PC-3 (cell line): Measurements from ENCODE around the gene OXSR1. TPM values are rescaled to one million over a fixed set of nuclear protein-coding genes. Genes with fewer than 3 reads are reported as not detected.

Source experiments
- ATAC-seq: fragments of 200-7000 bp; cut with Tn5 transposase; 2 replicates; pipeline ENCODE4 v1.9.1; 2020; ENCODE audit warnings: mild to moderate bottlenecking, moderate library complexity
- BruUV-seq: library from RNA; stranded (reverse); fragments of 400-500 nt; replicated peaks from 2 replicates; lab custom pipeline; 2021; lab: Mats Ljungman, UMichigan
- CTCF ChIA-PET: fragments of 300-600 bp; sonication (Branson Sonifier 250); formaldehyde crosslinking; loops from one replicate; lab custom pipeline; 2022; ENCODE audit warnings: antibody characterized with exemption; lab: Charles Lee
- POLR2A ChIA-PET: fragments of 300-600 bp; sonication (Branson Sonifier 250); formaldehyde crosslinking; loops from one replicate; lab custom pipeline; 2022; ENCODE audit warnings: antibody characterized with exemption; ENCODE audit not compliant: unreplicated experiment; lab: Charles Lee
- DNase-seq: peaks from one replicate; pipeline ENCODE4 v3.0.0-alpha.2; 2015
- H2AFZ ChIP-seq: fragments of 300-600 bp; sonication (generic); 2 replicates; pipeline ENCODE4 v1.6.0; 2016; ENCODE audit warnings: antibody characterized with exemption, low read length
- H3F3A ChIP-seq: fragments of 300-600 bp; sonication (generic); one replicate; pipeline ENCODE4 v1.6.0; 2017; ENCODE audit warnings: antibody characterized with exemption, low read length, control low read depth, mild to moderate bottlenecking; ENCODE audit not compliant: unreplicated experiment
- H3K27ac ChIP-seq: fragments of 300-600 bp; sonication (generic); 2 replicates; pipeline ENCODE4 v1.5.1; 2016; ENCODE audit warnings: mild to moderate bottlenecking, low read length
- H3K27me3 ChIP-seq: fragments of 300-600 bp; sonication (generic); 2 replicates; pipeline ENCODE4 v1.6.1; 2016; ENCODE audit warnings: low read length, mixed read lengths
- H3K36me3 ChIP-seq: fragments of 300-600 bp; sonication (generic); 2 replicates; pipeline ENCODE4 v1.6.1; 2016; ENCODE audit warnings: low read depth, mixed run types, low read length, mixed read lengths
- H3K4me1 ChIP-seq: fragments of 300-600 bp; sonication (generic); 2 replicates; pipeline ENCODE4 v1.5.1; 2016; ENCODE audit warnings: low read length; ENCODE audit not compliant: insufficient read depth
- H3K4me2 ChIP-seq: fragments of 300-600 bp; sonication (generic); 2 replicates; pipeline ENCODE4 v1.6.0; 2016; ENCODE audit warnings: low read length
- H3K4me3 ChIP-seq: fragments of 300-600 bp; sonication (generic); 2 replicates; pipeline ENCODE4 v1.5.1; 2016; ENCODE audit warnings: mild to moderate bottlenecking, low read length, mixed read lengths
- H3K79me2 ChIP-seq: fragments of 300-600 bp; sonication (generic); 2 replicates; pipeline ENCODE4 v1.6.1; 2017; ENCODE audit warnings: low read length, mixed read lengths
- H3K9ac ChIP-seq: fragments of 300-600 bp; sonication (generic); 2 replicates; pipeline ENCODE4 v1.6.0; 2016; ENCODE audit warnings: mild to moderate bottlenecking, low read length
- H3K9me2 ChIP-seq: fragments of 300-600 bp; sonication (generic); replicated peaks from 2 replicates; pipeline ENCODE4 v1.6.1; 2016; ENCODE audit warnings: mixed run types, low read length, mixed read lengths
- H3K9me3 ChIP-seq: fragments of 300-600 bp; sonication (generic); 2 replicates; pipeline ENCODE4 v1.6.1; 2016; ENCODE audit warnings: low read length, mixed read lengths
- H4K20me1 ChIP-seq: fragments of 300-600 bp; sonication (generic); 2 replicates; pipeline ENCODE4 v1.6.1; 2016; ENCODE audit warnings: low read length, mixed read lengths
- EZH2 ChIP-seq: fragments of 300-600 bp; sonication (generic); IDR thresholded peaks from one replicate; pipeline ENCODE4 v1.6.1; 2017; ENCODE audit warnings: antibody characterized with exemption, mild to moderate bottlenecking, low read length; ENCODE audit not compliant: unreplicated experiment
- EZH2phosphoT487 ChIP-seq: fragments of 300-600 bp; sonication (generic); IDR thresholded peaks from 2 replicates; pipeline ENCODE4 v1.6.1; 2018; ENCODE audit warnings: mild to moderate bottlenecking, antibody characterized with exemption, low read length, borderline replicate concordance
- intact Hi-C: fragments of 100-400 bp; cut with micrococcal nuclease; formaldehyde crosslinking; loops from 2 replicates; pipeline ENCODE4 v1.9.0; 2023
- total RNA-seq: library from RNA; depleted of rRNA; stranded (reverse); fragments of >200 nt; gene quantifications from 2 replicates; pipeline ENCODE4 v1.2.3, GENCODE V29; 2014
- TF ChIP-seq, protein P1 (sequence below): fragments of 300-600 bp; sonication (generic); conservative IDR thresholded peaks from 2 replicates; pipeline ENCODE4 v1.5.1; 2017; ENCODE audit warnings: antibody characterized with exemption, low read depth, mild to moderate bottlenecking, low read length

The OXSR1 gene
- total RNA-seq, 1 experiment from 2014 or later: 42.2 TPM

DNA sequence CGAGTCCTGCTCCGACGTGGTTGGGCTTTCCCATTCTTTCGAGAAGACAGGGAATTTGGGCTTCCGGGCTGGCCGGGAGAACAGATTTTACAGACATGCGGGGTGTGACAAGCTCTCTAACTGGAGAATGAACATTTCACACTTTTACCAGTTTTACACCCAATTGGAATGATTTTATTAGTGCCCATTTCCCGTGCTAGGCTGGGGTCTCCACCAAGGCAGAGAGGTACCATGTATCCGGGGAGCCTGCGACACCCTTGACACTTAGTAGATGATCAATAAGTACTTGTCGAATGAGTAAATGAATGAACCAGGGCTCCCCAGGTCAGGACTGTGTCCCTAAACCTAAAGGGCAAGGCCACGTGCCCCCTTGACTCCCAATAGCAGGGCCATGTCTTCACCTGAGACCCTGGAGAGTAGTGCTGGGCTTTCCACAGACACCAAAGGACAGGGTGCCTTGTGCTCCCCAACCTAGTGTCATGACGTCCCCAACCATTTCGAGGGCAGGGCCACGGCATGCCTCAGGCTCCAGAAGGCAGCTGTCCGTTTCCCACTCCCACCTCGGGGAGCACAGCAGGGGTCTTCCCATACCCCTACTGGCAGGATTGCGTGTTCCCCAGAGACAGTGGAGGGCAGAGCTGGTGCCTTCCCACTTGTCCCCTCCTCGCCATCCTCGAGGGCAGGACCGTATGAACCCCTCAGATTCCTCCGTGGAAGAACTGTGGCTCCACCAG lies 27.6 kb upstream of the OXSR1 start:
- peaks cover 13% of the 10 kb centered on the region for H3K36me3 ChIP-seq
- H4K20me1 ChIP-seq: no peaks in the 10 kb centered on the region
- peaks cover 65% of the 10 kb centered on the region for H3K79me2 ChIP-seq
- POLR2A ChIA-PET: interaction anchor here (0.5 to 1.4 kb wide), 2 partner anchors 28 to 96 kb away, joined by 3 to 17 read pairs; partner anchors contain the start of gene OXSR1
- intact Hi-C loops: loop anchor here (1.0 to 10.0 kb wide), 5 partner anchors 28 to 1247 kb away; partner anchors contain the start of genes ACVR2B, OXSR1 and SLC25A38
- peak overlapping the region; percentile 89 for H3K9ac ChIP-seq
- ATAC-seq (peak; percentile 1; the same call in 1 of the 2 replicates), DNase-seq (no peak)
- TF ChIP-seq, protein P1, sequence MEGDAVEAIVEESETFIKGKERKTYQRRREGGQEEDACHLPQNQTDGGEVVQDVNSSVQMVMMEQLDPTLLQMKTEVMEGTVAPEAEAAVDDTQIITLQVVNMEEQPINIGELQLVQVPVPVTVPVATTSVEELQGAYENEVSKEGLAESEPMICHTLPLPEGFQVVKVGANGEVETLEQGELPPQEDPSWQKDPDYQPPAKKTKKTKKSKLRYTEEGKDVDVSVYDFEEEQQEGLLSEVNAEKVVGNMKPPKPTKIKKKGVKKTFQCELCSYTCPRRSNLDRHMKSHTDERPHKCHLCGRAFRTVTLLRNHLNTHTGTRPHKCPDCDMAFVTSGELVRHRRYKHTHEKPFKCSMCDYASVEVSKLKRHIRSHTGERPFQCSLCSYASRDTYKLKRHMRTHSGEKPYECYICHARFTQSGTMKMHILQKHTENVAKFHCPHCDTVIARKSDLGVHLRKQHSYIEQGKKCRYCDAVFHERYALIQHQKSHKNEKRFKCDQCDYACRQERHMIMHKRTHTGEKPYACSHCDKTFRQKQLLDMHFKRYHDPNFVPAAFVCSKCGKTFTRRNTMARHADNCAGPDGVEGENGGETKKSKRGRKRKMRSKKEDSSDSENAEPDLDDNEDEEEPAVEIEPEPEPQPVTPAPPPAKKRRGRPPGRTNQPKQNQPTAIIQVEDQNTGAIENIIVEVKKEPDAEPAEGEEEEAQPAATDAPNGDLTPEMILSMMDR: no peak
- TF ChIP-seq EZH2phosphoT487 (no peak), EZH2 (no peak)
- peak overlapping the region; percentile 64 for H3K27ac ChIP-seq
- H3K27me3 ChIP-seq: no peaks in the 10 kb centered on the region
- H3K9me3 ChIP-seq: no peaks in the 10 kb centered on the region
- BruUV-seq: TSS peak; percentile 84
- H2AFZ ChIP-seq: peak overlapping the region; percentile 87
- peaks cover 1% of the 10 kb centered on the region for H3F3A ChIP-seq
- peak overlapping the region; percentile 99 for H3K4me2 ChIP-seq
- H3K4me3 ChIP-seq: peak overlapping the region; percentile 93
- H3K9me2 ChIP-seq: no peaks in the 10 kb centered on the region
- H3K4me1 ChIP-seq: peaks cover 75% of the 10 kb centered on the region
- CTCF ChIA-PET: interaction anchor here (0.6 to 1.1 kb wide), 2 partner anchors 27 to 209 kb away, joined by 4 to 7 read pairs; partner anchors contain the start of gene XYLB

- Histone ChIP-seq H3K9me3 (no peaks in the 10 kb centered on the region), H3K4me2 (peak within 1 kb of the TSS; percentile 99), H3K27me3 (no peaks in the 10 kb centered on the region), H3K9me2 (no peaks in the 10 kb centered on the region), H3F3A (no peaks in the 10 kb centered on the region), H3K36me3 (peaks cover 9% of the 10 kb centered on the region; the same call in 1 of the 2 replicates), H4K20me1 (no peaks in the 10 kb centered on the region), H3K4me3 (peak within 1 kb of the TSS; percentile 93), H3K79me2 (peaks cover 61% of the 10 kb centered on the region), H3K27ac (peak within 1 kb of the TSS; percentile 64), H2AFZ (peak within 1 kb of the TSS; percentile 87), H3K9ac (peak within 1 kb of the TSS; percentile 89), H3K4me1 (peaks cover 68% of the 10 kb centered on the region)
- ATAC-seq (peak; percentile 16), DNase-seq (peak; percentile 62)
- intact Hi-C loops: loop anchor here (2.0 to 10.0 kb wide), 3 partner anchors 134 to 1246 kb away; partner anchors contain the start of genes ACVR2B and SLC25A38
- TF ChIP-seq, protein P1: no peak
- TF ChIP-seq EZH2phosphoT487 (no peak), EZH2 (no peak)
- CTCF ChIA-PET: interaction anchor here (1.0 kb wide), 1 partner anchor 12 kb away, joined by 3 read pairs; no protein-coding TSS in a partner anchor
- POLR2A ChIA-PET: no interaction called here
- no TSS peak for BruUV-seq
Observed at GRCh38 chr3:38138349-38139190, 26.8 kb upstream of the OXSR1 start, which contains the start of gene MYD88. Gene MYD88 (plus strand): TSS chr3:38138661. CDS start chr3:38138701, 40 bp downstream.
